ENCODE data around the gene ARHGAP44.

ARHGAP44 gene

DNA sequence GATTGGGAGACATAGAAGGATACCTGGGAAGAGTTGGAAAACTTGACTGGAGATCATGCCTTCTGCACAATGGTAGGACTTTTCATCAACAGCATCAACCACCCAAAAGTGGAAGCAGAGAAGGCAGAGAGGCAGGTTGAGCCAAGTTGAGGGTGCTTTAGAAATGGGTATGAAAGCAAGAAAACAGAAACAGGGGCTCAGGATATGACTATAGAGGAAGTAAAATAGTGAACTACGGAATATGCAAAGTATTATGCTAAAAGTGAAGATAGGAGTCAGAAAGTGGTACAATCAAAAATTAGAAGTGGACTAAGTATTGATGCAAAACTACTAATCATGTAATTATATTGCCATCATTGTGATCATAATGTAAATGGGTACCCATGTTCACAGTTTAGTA lies 16.1 kb upstream of the ARHGAP44 start:
- Histone ChIP-seq H3K4me1 (ENCODE audit: control insufficient read depth, insufficient read depth, low read length, poor library complexity, severe bottlenecking) (no peaks in the 10 kb centered on the region), H3K4me3 (ENCODE audit: extremely low read depth, insufficient read depth, low read length, poor library complexity, severe bottlenecking) (no peak overlapping the region), H3K36me3 (ENCODE audit: control insufficient read depth, insufficient read depth, low read length) (no peaks in the 10 kb centered on the region), H3K27ac (ENCODE audit: low read depth, low read length, severe bottlenecking) (no peak overlapping the region), H3K9me3 (ENCODE audit: control insufficient read depth, low read length) (no peaks in the 10 kb centered on the region)
- WGBS, 2 experiments (ENCODE audit: insufficient coverage in 2 of 2): 71% methylated on average over 1 of the region's 1 CpG; no CpG with 5 or more reads in 1 of the 2 experiments

- 1% methylated on average over 10 to 16 of the region's 16 CpGs for WGBS, 2 experiments (ENCODE audit: insufficient coverage in 2 of 2)
- Histone ChIP-seq H3K9me3 (ENCODE audit: control insufficient read depth, low read length) (no peaks in the 10 kb centered on the region), H3K4me3 (ENCODE audit: extremely low read depth, insufficient read depth, low read length, poor library complexity, severe bottlenecking) (peak overlapping the region; percentile 65), H3K4me1 (ENCODE audit: control insufficient read depth, insufficient read depth, low read length, poor library complexity, severe bottlenecking) (no peaks in the 10 kb centered on the region), H3K36me3 (ENCODE audit: control insufficient read depth, insufficient read depth, low read length) (no peaks in the 10 kb centered on the region), H3K27ac (ENCODE audit: low read depth, low read length, severe bottlenecking) (no peak overlapping the region)
Observed at GRCh38 chr17:12789075-12789480, 220 bp upstream of the ARHGAP44 start.

- Histone ChIP-seq H3K36me3 (ENCODE audit: control insufficient read depth, insufficient read depth, low read length) (no peaks in the 10 kb centered on the region), H3K27ac (ENCODE audit: low read depth, low read length, severe bottlenecking) (no peak overlapping the region), H3K4me1 (ENCODE audit: control insufficient read depth, insufficient read depth, low read length, poor library complexity, severe bottlenecking) (no peaks in the 10 kb centered on the region), H3K9me3 (ENCODE audit: control insufficient read depth, low read length) (no peaks in the 10 kb centered on the region), H3K4me3 (ENCODE audit: extremely low read depth, insufficient read depth, low read length, poor library complexity, severe bottlenecking) (peak overlapping the region; percentile 65)
- WGBS, 2 experiments (ENCODE audit: insufficient coverage in 2 of 2): 8 to 13% methylated on average over 22 to 23 of the region's 27 CpGs
Observed at GRCh38 chr17:12790249-12791106, 1.2 kb downstream of the ARHGAP44 start.

- Histone ChIP-seq H3K27ac (ENCODE audit: low read depth, low read length, severe bottlenecking) (peak overlapping the region; percentile 66), H3K9me3 (ENCODE audit: control insufficient read depth, low read length) (no peaks in the 10 kb centered on the region), H3K4me1 (ENCODE audit: control insufficient read depth, insufficient read depth, low read length, poor library complexity, severe bottlenecking) (no peaks in the 10 kb centered on the region), H3K4me3 (ENCODE audit: extremely low read depth, insufficient read depth, low read length, poor library complexity, severe bottlenecking) (no peak overlapping the region), H3K36me3 (ENCODE audit: control insufficient read depth, insufficient read depth, low read length) (no peaks in the 10 kb centered on the region)
- WGBS, 2 experiments (ENCODE audit: insufficient coverage in 2 of 2): 85 to 93% methylated on average over 3 to 5 of the region's 6 CpGs
Observed at GRCh38 chr17:12794919-12795532, 5.7 kb downstream of the ARHGAP44 start.

DNA sequence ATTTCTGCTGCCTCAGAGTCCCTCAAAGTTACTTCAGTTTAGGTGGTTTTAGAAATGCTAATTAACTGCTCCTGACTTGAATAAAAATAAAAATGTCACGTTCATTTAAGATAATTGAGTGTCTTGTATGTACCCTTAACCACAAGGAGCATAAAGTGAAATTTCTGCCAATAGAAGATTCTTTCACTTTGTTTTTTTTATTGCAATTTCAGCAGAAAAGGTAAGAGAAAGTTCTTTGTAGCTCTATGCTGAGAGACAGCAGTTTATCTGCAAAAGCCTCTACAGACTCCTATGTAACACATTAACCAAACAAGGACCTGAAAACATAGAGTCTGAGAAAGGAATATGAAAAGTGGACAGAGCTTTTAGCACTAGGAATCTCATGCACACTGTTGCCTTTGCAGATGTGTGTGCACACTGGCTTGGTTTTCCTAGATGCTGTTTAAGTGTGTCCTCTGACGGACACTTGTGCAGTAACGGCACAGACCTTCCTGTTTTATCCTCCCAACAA lies 11.6 kb downstream of the ARHGAP44 start:
- Histone ChIP-seq H3K4me3 (ENCODE audit: extremely low read depth, insufficient read depth, low read length, poor library complexity, severe bottlenecking) (no peak overlapping the region), H3K4me1 (ENCODE audit: control insufficient read depth, insufficient read depth, low read length, poor library complexity, severe bottlenecking) (no peaks in the 10 kb centered on the region), H3K9me3 (ENCODE audit: control insufficient read depth, low read length) (no peaks in the 10 kb centered on the region), H3K27ac (ENCODE audit: low read depth, low read length, severe bottlenecking) (no peak overlapping the region), H3K36me3 (ENCODE audit: control insufficient read depth, insufficient read depth, low read length) (no peaks in the 10 kb centered on the region)
- no CpG with 5 or more reads among the region's 3 CpGs for WGBS, 2 experiments (ENCODE audit: insufficient coverage in 2 of 2)

- 88 to 100% methylated on average over 1 of the region's 1 CpG for WGBS, 2 experiments (ENCODE audit: insufficient coverage in 2 of 2)
- Histone ChIP-seq H3K36me3 (ENCODE audit: control insufficient read depth, insufficient read depth, low read length) (no peaks in the 10 kb centered on the region), H3K27ac (ENCODE audit: low read depth, low read length, severe bottlenecking) (no peak overlapping the region), H3K4me1 (ENCODE audit: control insufficient read depth, insufficient read depth, low read length, poor library complexity, severe bottlenecking) (no peaks in the 10 kb centered on the region), H3K9me3 (ENCODE audit: control insufficient read depth, low read length) (peaks cover 17% of the 10 kb centered on the region), H3K4me3 (ENCODE audit: extremely low read depth, insufficient read depth, low read length, poor library complexity, severe bottlenecking) (no peak overlapping the region)
Observed at GRCh38 chr17:12806630-12807029, 17.3 kb downstream of the ARHGAP44 start.

DNA sequence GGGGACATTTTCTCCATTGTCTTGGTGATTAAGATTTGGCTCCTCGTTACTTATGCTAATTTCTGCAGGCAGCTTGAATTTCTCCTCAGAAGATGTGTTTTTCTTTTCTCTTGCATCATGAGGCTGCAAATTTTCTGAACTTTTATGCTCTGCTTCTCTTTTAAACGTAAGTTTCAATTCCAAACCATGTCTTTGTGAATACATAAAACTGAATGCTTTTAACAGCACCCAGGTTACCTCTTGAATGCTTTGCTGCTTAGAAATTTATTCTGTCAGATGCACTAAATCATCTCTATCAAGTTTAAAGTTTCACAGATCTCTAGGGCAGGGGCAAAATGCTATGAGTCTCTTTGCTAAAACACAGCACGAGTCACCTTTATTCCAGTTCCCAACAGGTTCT lies 19.4 kb downstream of the ARHGAP44 start:
- no peak overlapping the region for H3K27ac ChIP-seq (ENCODE audit: low read depth, low read length, severe bottlenecking)
- 90 to 91% methylated on average over 3 of the region's 3 CpGs for whole genome bisulfite sequencing, 2 experiments (ENCODE audit: insufficient coverage in 2 of 2)
- H3K36me3 ChIP-seq (ENCODE audit: control insufficient read depth, insufficient read depth, low read length): no peaks in the 10 kb centered on the region
- peaks cover 17% of the 10 kb centered on the region for H3K9me3 ChIP-seq (ENCODE audit: control insufficient read depth, low read length)
- H3K4me3 ChIP-seq (ENCODE audit: extremely low read depth, insufficient read depth, low read length, poor library complexity, severe bottlenecking): no peak overlapping the region
- H3K4me1 ChIP-seq (ENCODE audit: control insufficient read depth, insufficient read depth, low read length, poor library complexity, severe bottlenecking): no peaks in the 10 kb centered on the region

- Histone ChIP-seq H3K9me3 (ENCODE audit: control insufficient read depth, low read length) (peaks cover 12% of the 10 kb centered on the region), H3K4me3 (ENCODE audit: extremely low read depth, insufficient read depth, low read length, poor library complexity, severe bottlenecking) (no peak overlapping the region), H3K36me3 (ENCODE audit: control insufficient read depth, insufficient read depth, low read length) (no peaks in the 10 kb centered on the region), H3K4me1 (ENCODE audit: control insufficient read depth, insufficient read depth, low read length, poor library complexity, severe bottlenecking) (no peaks in the 10 kb centered on the region), H3K27ac (ENCODE audit: low read depth, low read length, severe bottlenecking) (no peak overlapping the region)
- WGBS, 2 experiments (ENCODE audit: insufficient coverage in 2 of 2): no CpG with 5 or more reads among the region's 5 CpGs
Observed at GRCh38 chr17:12812877-12813276, 23.6 kb downstream of the ARHGAP44 start.

- no peaks in the 10 kb centered on the region for H3K36me3 ChIP-seq (ENCODE audit: control insufficient read depth, insufficient read depth, low read length)
- no peak overlapping the region for H3K27ac ChIP-seq (ENCODE audit: low read depth, low read length, severe bottlenecking)
- peaks cover 4% of the 10 kb centered on the region for H3K9me3 ChIP-seq (ENCODE audit: control insufficient read depth, low read length)
- H3K4me3 ChIP-seq (ENCODE audit: extremely low read depth, insufficient read depth, low read length, poor library complexity, severe bottlenecking): no peak overlapping the region
- WGBS, 2 experiments (ENCODE audit: insufficient coverage in 2 of 2): 89 to 98% methylated on average over 6 to 8 of the region's 9 CpGs
- H3K4me1 ChIP-seq (ENCODE audit: control insufficient read depth, insufficient read depth, low read length, poor library complexity, severe bottlenecking): no peaks in the 10 kb centered on the region
Observed at GRCh38 chr17:12813664-12814063, 24.4 kb downstream of the ARHGAP44 start.

- Histone ChIP-seq H3K9me3 (ENCODE audit: control insufficient read depth, low read length) (peaks cover 4% of the 10 kb centered on the region), H3K4me1 (ENCODE audit: control insufficient read depth, insufficient read depth, low read length, poor library complexity, severe bottlenecking) (no peaks in the 10 kb centered on the region), H3K4me3 (ENCODE audit: extremely low read depth, insufficient read depth, low read length, poor library complexity, severe bottlenecking) (no peak overlapping the region), H3K36me3 (ENCODE audit: control insufficient read depth, insufficient read depth, low read length) (no peaks in the 10 kb centered on the region), H3K27ac (ENCODE audit: low read depth, low read length, severe bottlenecking) (no peak overlapping the region)
- WGBS, 2 experiments (ENCODE audit: insufficient coverage in 2 of 2): 100% methylated on average over 1 of the region's 2 CpGs
Observed at GRCh38 chr17:12814718-12815117, 25.4 kb downstream of the ARHGAP44 start.
